Measurements from ENCODE around the gene RBM15B. TPM values are rescaled to one million over a fixed set of nuclear protein-coding genes. Genes with fewer than 3 reads are reported as not detected.
A peak's percentile ranks its signal among the peaks of the same experiment; 100 is the strongest.
"Not testable (repeated sequence)": the region's sequence is repeated elsewhere in the genome, so short reads cannot be mapped to it uniquely, and the experiment has no call there.

Gene RBM15B
- total RNA-seq, 1 experiment from 2014 or later: 17.1 TPM

GRCh38 chr3:51386159-51386851 is 4.8 kb upstream of the RBM15B start:
- no peak overlapping the region for H2AFZ ChIP-seq (ENCODE audit: low read length)
- H3K4me1 ChIP-seq (ENCODE audit: low read length): peaks cover 58% of the 10 kb centered on the region
- no peaks in the 10 kb centered on the region for H3K9me2 ChIP-seq (replicated peaks; ENCODE audit: insufficient read depth, low read length)
- H4K20me1 ChIP-seq (ENCODE audit: insufficient read depth, low read depth, low read length): 0 out of 2 replicates have a peak, but pooled peaks cover 4% of the 10 kb centered on the region
- H3K4me3 ChIP-seq (ENCODE audit: low read length): peak overlapping the region; percentile 95
- peak overlapping the region; percentile 60 for H3K27ac ChIP-seq (ENCODE audit: low read length)
- H3K9me3 ChIP-seq (ENCODE audit: low read length): no peaks in the 10 kb centered on the region
- peaks cover 37% of the 10 kb centered on the region for H3K79me2 ChIP-seq (ENCODE audit: low read length)
- DNase-seq: no peak
- peak overlapping the region; percentile 89 for H3K9ac ChIP-seq (ENCODE audit: low read length)
- no peaks in the 10 kb centered on the region for H3K27me3 ChIP-seq (ENCODE audit: low read length)
- H3K36me3 ChIP-seq (ENCODE audit: insufficient read depth, low read length): peaks cover 4% of the 10 kb centered on the region; the same call in 1 of the 2 replicates
- peak overlapping the region; percentile 78 for H3K4me2 ChIP-seq (ENCODE audit: low read depth, low read length, poor library complexity, severe bottlenecking)

GRCh38 chr3:51386852-51387229 is 4.2 kb upstream of the RBM15B start:
- Histone ChIP-seq H3K4me3 (ENCODE audit: low read length) (peak overlapping the region; percentile 95), H3K27ac (ENCODE audit: low read length) (peak overlapping the region; percentile 60; the same call in 1 of the 2 replicates), H3K9me2 (replicated peaks; ENCODE audit: insufficient read depth, low read length) (no peaks in the 10 kb centered on the region), H3K9me3 (ENCODE audit: low read length) (no peaks in the 10 kb centered on the region), H4K20me1 (ENCODE audit: insufficient read depth, low read depth, low read length) (0 out of 2 replicates have a peak, but pooled peaks cover 4% of the 10 kb centered on the region), H3K36me3 (ENCODE audit: insufficient read depth, low read length) (peaks cover 4% of the 10 kb centered on the region; the same call in 1 of the 2 replicates), H2AFZ (ENCODE audit: low read length) (no peak overlapping the region), H3K9ac (ENCODE audit: low read length) (peak overlapping the region; percentile 89), H3K27me3 (ENCODE audit: low read length) (no peaks in the 10 kb centered on the region), H3K4me1 (ENCODE audit: low read length) (peaks cover 58% of the 10 kb centered on the region), H3K79me2 (ENCODE audit: low read length) (peaks cover 40% of the 10 kb centered on the region), H3K4me2 (ENCODE audit: low read depth, low read length, poor library complexity, severe bottlenecking) (peak overlapping the region; percentile 78)
- DNase-seq: no peak

GRCh38 chr3:51387281-51387680 is 3.8 kb upstream of the RBM15B start:
- H3K9me3 ChIP-seq (ENCODE audit: low read length); H3K9me2 ChIP-seq (replicated peaks; ENCODE audit: insufficient read depth, low read length); H3K36me3 ChIP-seq (ENCODE audit: insufficient read depth, low read length); H2AFZ ChIP-seq (ENCODE audit: low read length); H4K20me1 ChIP-seq (ENCODE audit: insufficient read depth, low read depth, low read length); H3K27me3 ChIP-seq (ENCODE audit: low read length); H3K27ac ChIP-seq (ENCODE audit: low read length); DNase-seq: not testable (repeated sequence)
- H3K4me3 ChIP-seq (ENCODE audit: low read length): peak overlapping the region; percentile 23; the same call in 1 of the 2 replicates
- H3K4me2 ChIP-seq (ENCODE audit: low read depth, low read length, poor library complexity, severe bottlenecking): peak overlapping the region; percentile 78
- peaks cover 44% of the 10 kb centered on the region for H3K79me2 ChIP-seq (ENCODE audit: low read length)
- peaks cover 62% of the 10 kb centered on the region for H3K4me1 ChIP-seq (ENCODE audit: low read length)
- H3K9ac ChIP-seq (ENCODE audit: low read length): peak overlapping the region; percentile 89

- Histone ChIP-seq H3K9me2 (replicated peaks; ENCODE audit: insufficient read depth, low read length) (no peaks in the 10 kb centered on the region), H3K79me2 (ENCODE audit: low read length) (peaks cover 55% of the 10 kb centered on the region), H3K27ac (ENCODE audit: low read length) (no peak overlapping the region), H3K4me2 (ENCODE audit: low read depth, low read length, poor library complexity, severe bottlenecking) (peak overlapping the region; percentile 44), H3K4me1 (ENCODE audit: low read length) (peaks cover 69% of the 10 kb centered on the region), H3K9ac (ENCODE audit: low read length) (peak overlapping the region; percentile 39), H4K20me1 (ENCODE audit: insufficient read depth, low read depth, low read length) (peaks cover 15% of the 10 kb centered on the region), H2AFZ (ENCODE audit: low read length) (no peak overlapping the region), H3K4me3 (ENCODE audit: low read length) (no peak overlapping the region), H3K27me3 (ENCODE audit: low read length) (no peaks in the 10 kb centered on the region), H3K9me3 (ENCODE audit: low read length) (no peaks in the 10 kb centered on the region), H3K36me3 (ENCODE audit: insufficient read depth, low read length) (peaks cover 17% of the 10 kb centered on the region; the same call in 1 of the 2 replicates)
- peak; percentile 61 for DNase-seq
These were observed 2.6 kb upstream of the RBM15B start for GRCh38 chr3:51388286-51389029.

GRCh38 chr3:51389423-51390183 is 1.5 kb upstream of the RBM15B start:
- Histone ChIP-seq H3K27me3 (ENCODE audit: low read length) (no peaks in the 10 kb centered on the region), H2AFZ (ENCODE audit: low read length) (no peak overlapping the region), H3K4me2 (ENCODE audit: low read depth, low read length, poor library complexity, severe bottlenecking) (peak overlapping the region; percentile 57), H3K4me3 (ENCODE audit: low read length) (peak overlapping the region; percentile 14; the same call in 1 of the 2 replicates), H3K9ac (ENCODE audit: low read length) (peak overlapping the region; percentile 68), H3K79me2 (ENCODE audit: low read length) (peaks cover 55% of the 10 kb centered on the region), H3K36me3 (ENCODE audit: insufficient read depth, low read length) (peaks cover 24% of the 10 kb centered on the region; the same call in 1 of the 2 replicates), H4K20me1 (ENCODE audit: insufficient read depth, low read depth, low read length) (peaks cover 23% of the 10 kb centered on the region), H3K9me3 (ENCODE audit: low read length) (no peaks in the 10 kb centered on the region), H3K9me2 (replicated peaks; ENCODE audit: insufficient read depth, low read length) (no peaks in the 10 kb centered on the region), H3K27ac (ENCODE audit: low read length) (no peak overlapping the region), H3K4me1 (ENCODE audit: low read length) (peaks cover 67% of the 10 kb centered on the region)
- DNase-seq: peak; percentile 85

GRCh38 chr3:51390246-51391074 is 625 bp upstream of the RBM15B start:
- H4K20me1 ChIP-seq (ENCODE audit: insufficient read depth, low read depth, low read length): peaks cover 23% of the 10 kb centered on the region
- H3K4me3 ChIP-seq (ENCODE audit: low read length): peak overlapping the region; percentile 60
- peaks cover 60% of the 10 kb centered on the region for H3K79me2 ChIP-seq (ENCODE audit: low read length)
- H2AFZ ChIP-seq (ENCODE audit: low read length): no peak overlapping the region
- H3K9ac ChIP-seq (ENCODE audit: low read length): peak overlapping the region; percentile 68
- no peaks in the 10 kb centered on the region for H3K9me3 ChIP-seq (ENCODE audit: low read length)
- peak overlapping the region; percentile 19; the same call in 1 of the 2 replicates for H3K27ac ChIP-seq (ENCODE audit: low read length)
- peak overlapping the region; percentile 57 for H3K4me2 ChIP-seq (ENCODE audit: low read depth, low read length, poor library complexity, severe bottlenecking)
- H3K27me3 ChIP-seq (ENCODE audit: low read length): no peaks in the 10 kb centered on the region
- no peaks in the 10 kb centered on the region for H3K9me2 ChIP-seq (replicated peaks; ENCODE audit: insufficient read depth, low read length)
- H3K36me3 ChIP-seq (ENCODE audit: insufficient read depth, low read length): peaks cover 30% of the 10 kb centered on the region; the same call in 1 of the 2 replicates
- peaks cover 67% of the 10 kb centered on the region for H3K4me1 ChIP-seq (ENCODE audit: low read length)
- DNase-seq: peak; percentile 61

- peaks cover 60% of the 10 kb centered on the region for H3K79me2 ChIP-seq (ENCODE audit: low read length)
These were observed 675 bp downstream of the RBM15B start for GRCh38 chr3:51391566-51392354.

More at GRCh38 chr3:51391566-51392354, 675 bp downstream of the RBM15B start:
- H3K4me1 ChIP-seq (ENCODE audit: low read length): peaks cover 59% of the 10 kb centered on the region
- H3K4me3 ChIP-seq (ENCODE audit: low read length): peak overlapping the region; percentile 81
- peak overlapping the region; percentile 96 for H3K9ac ChIP-seq (ENCODE audit: low read length)
- H3K9me2 ChIP-seq (replicated peaks; ENCODE audit: insufficient read depth, low read length): no peaks in the 10 kb centered on the region
- H4K20me1 ChIP-seq (ENCODE audit: insufficient read depth, low read depth, low read length): peaks cover 23% of the 10 kb centered on the region
- H3K27ac ChIP-seq (ENCODE audit: low read length): peak overlapping the region; percentile 44; the same call in 1 of the 2 replicates
- H3K27me3 ChIP-seq (ENCODE audit: low read length): no peaks in the 10 kb centered on the region
- no peaks in the 10 kb centered on the region for H3K9me3 ChIP-seq (ENCODE audit: low read length)
- no peak overlapping the region for H2AFZ ChIP-seq (ENCODE audit: low read length)
- peak overlapping the region; percentile 85 for H3K4me2 ChIP-seq (ENCODE audit: low read depth, low read length, poor library complexity, severe bottlenecking)
- DNase-seq: peak; percentile 80
- peaks cover 41% of the 10 kb centered on the region; the same call in 1 of the 2 replicates for H3K36me3 ChIP-seq (ENCODE audit: insufficient read depth, low read length)

Measured in Karpas-422 (cell line).